22Rv1 (cell line): Measurements from ENCODE around the gene ARHGEF38.
"Not testable (repeated sequence)": the region's sequence is repeated elsewhere in the genome, so short reads cannot be mapped to it uniquely, and the experiment has no call there.

ENCODE experiments used
- H3K27ac ChIP-seq: fragments of 450-650 bp; 2 replicates; pipeline ENCODE4 v1.5.1; 2017
- CTCF ChIP-seq: fragments of 450-650 bp; IDR thresholded peaks from 2 replicates; pipeline ENCODE4 v1.5.1; 2017; ENCODE audit warnings: mild to moderate bottlenecking
- ZFX ChIP-seq: fragments of 450-650 bp; IDR thresholded peaks from 2 replicates; pipeline ENCODE4 v1.6.1; 2017; ENCODE audit warnings: antibody characterized with exemption, borderline replicate concordance

ARHGEF38 gene

GRCh38 chr4:105714071-105714521, 161.7 kb downstream of the ARHGEF38 start:
- no peak for TF ChIP-seq ZFX
- TF ChIP-seq CTCF, result no peak
- peak overlapping the region; percentile 48 for H3K27ac ChIP-seq

- TF ChIP-seq ZFX, result no peak
- no peak for TF ChIP-seq CTCF
- H3K27ac ChIP-seq, result no peak overlapping the region
Measured at GRCh38 chr4:105714932-105715331, 162.5 kb downstream of the ARHGEF38 start.

- TF ChIP-seq ZFX (no peak), CTCF (peak; percentile 75)
- H3K27ac ChIP-seq, result no peak overlapping the region
Measured at GRCh38 chr4:105715692-105716278, 163.4 kb downstream of the ARHGEF38 start.

GRCh38 chr4:105719204-105719603, 166.8 kb downstream of the ARHGEF38 start:
- TF ChIP-seq ZFX (no peak), CTCF (no peak)
- no peak overlapping the region for H3K27ac ChIP-seq

- TF ChIP-seq ZFX, result no peak
- no peak for TF ChIP-seq CTCF
- no peak overlapping the region for H3K27ac ChIP-seq
Measured at GRCh38 chr4:105725623-105726022, 173.2 kb downstream of the ARHGEF38 start.

GRCh38 chr4:105729895-105730294, 177.5 kb downstream of the ARHGEF38 start:
- not testable (repeated sequence) for H3K27ac ChIP-seq
